DND-41 (cell line): ENCODE data around the gene PINK1.

Experiments used
- CTCF ChIP-seq: IDR thresholded peaks from 2 replicates; pipeline ENCODE4 v1.5.1; 2012; ENCODE audit warnings: borderline replicate concordance, low read length, moderate library complexity, mild to moderate bottlenecking; ENCODE audit not compliant: poor library complexity, severe bottlenecking; ENCODE audit errors: extremely low read depth
- EZH2 ChIP-seq: IDR thresholded peaks from 3 replicates; pipeline ENCODE4 v1.6.1; 2012; ENCODE audit warnings: borderline replicate concordance, low read depth, mild to moderate bottlenecking, moderate library complexity, low read length, inconsistent platforms; ENCODE audit not compliant: severe bottlenecking

DNA sequence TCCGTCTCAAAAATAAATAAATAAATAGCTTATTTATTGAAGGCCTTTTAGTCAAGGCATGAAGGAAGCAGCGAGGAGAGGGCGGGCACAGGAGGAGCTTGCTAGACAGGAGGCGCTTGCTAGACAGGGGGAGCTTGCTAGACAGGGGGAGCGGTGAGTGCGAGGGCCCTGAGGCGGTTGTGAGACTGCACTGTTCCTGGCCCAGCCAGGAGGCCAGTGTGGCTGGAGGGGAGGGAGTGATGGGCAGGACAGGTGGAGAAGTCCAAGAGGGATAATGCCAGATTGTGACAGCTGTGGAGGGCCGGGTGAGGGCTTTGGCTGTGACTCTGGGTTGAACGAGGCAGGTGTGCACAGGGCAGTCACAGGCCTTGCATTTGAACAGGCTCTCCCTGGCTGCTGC lies 66.3 kb downstream of the PINK1 start:
- TF ChIP-seq CTCF (no peak), EZH2 (no peak)
